Measurements from ENCODE around the gene GPALPP1. TPM values are rescaled to one million over a fixed set of nuclear protein-coding genes. Genes with fewer than 3 reads are reported as not detected.

Gene GPALPP1, protein sequence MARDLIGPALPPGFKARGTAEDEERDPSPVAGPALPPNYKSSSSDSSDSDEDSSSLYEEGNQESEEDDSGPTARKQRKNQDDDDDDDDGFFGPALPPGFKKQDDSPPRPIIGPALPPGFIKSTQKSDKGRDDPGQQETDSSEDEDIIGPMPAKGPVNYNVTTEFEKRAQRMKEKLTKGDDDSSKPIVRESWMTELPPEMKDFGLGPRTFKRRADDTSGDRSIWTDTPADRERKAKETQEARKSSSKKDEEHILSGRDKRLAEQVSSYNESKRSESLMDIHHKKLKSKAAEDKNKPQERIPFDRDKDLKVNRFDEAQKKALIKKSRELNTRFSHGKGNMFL
- 9.5 and 23.0 TPM in 2 replicates for total RNA-seq

DNA sequence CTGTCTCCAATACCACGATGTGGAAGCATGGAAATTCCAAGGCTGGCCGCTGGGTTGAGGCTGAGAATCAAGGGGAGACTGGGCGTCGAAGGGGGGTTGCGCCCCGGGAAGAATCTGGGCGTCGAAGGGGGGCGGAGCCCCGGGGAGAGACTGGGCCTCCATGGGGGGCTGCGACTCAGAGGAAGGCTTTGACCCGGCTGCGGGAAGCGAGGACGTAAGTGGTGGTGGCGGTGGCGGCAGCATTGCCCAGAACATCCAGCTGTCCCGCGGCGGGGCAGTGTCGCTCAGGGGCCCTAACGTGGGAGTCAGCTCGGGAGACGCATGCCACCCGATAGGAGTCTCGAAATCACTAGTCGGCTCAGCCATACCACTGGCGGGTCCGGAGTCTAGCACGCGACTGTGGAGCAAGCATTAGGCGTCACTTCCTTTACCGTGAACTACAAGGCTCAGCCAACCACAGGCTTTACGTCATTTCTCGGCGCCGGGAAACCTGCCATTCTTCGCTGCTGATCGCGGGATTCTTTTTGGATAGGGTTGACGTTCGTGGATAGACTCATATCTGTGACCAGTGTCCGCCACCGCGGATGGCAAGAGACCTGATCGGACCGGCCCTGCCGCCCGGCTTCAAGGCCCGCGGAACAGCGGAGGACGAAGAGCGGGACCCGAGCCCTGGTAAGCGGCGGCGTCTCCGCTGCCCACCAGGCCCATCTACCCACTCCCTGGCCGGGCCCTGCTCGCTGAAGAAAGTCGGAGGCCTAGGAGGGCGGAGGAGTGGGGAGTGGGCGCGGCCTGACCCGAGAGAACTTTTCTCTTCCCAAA, at the start of gene GPALPP1, which contains the start of gene NUFIP1:
Gene GPALPP1, plus strand, starts transcription at position 468 of the 819 bp plus-strand sequence. Its CDS starts 117 bp downstream, at position 585.
Gene NUFIP1, minus strand, starts transcription at position 401 of the 819 bp plus-strand sequence. Its CDS starts 35 bp downstream, at position 366.

Other genes starting within 250 kb of the GPALPP1 start
- gene NUFIP1, start 67 bp upstream of the GPALPP1 start, total RNA-seq, result 2.6 and 2.7 TPM in 2 replicates
- gene GTF2F2, start 131.0 kb downstream of the GPALPP1 start, total RNA-seq, result 23.1 and 32.3 TPM in 2 replicates
- not detected in 2 replicates for gene KCTD4, start 211.5 kb downstream of the GPALPP1 start, total RNA-seq